Measurements from ENCODE around the gene LRRC7.
"Not testable (repeated sequence)": the region's sequence is repeated elsewhere in the genome, so short reads cannot be mapped to it uniquely, and the experiment has no call there.

Gene LRRC7

DNA sequence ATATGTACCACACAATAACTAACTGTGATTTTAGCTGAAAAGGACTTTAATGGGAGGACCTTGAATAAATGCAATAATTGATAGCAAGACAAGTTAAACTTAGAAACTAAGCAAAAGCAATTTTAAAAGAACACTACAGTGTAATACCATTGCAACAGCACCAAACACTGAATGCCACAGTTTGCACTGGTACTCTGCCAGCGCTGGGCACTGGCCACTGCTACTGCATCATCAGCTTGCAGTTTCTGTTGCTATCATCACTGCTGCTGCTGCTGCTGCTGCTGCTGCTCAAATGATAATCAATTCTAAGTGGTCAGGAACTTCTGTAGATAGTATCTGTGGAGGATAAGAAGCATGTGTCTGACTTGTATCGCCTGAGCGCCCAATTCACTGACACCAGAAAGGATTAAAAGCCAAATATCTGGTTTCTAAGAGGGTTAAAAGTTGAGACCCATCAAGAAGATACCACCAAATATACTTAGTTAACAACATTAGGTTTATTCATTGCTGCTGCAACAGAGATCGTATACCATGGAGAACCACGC, 330.8 kb downstream of the LRRC7 start:
- no peak overlapping the region for H3K27ac ChIP-seq (ENCODE audit: insufficient read depth, low read depth, low read length, poor library complexity, severe bottlenecking)
- H3K36me3 ChIP-seq (ENCODE audit: control insufficient read depth, insufficient read depth, low read length), result no peaks in the 10 kb centered on the region
- WGBS, 2 experiments, result 90 to 92% methylated on average over 5 of the region's 5 CpGs
- no peaks in the 10 kb centered on the region for H3K9me3 ChIP-seq (ENCODE audit: control insufficient read depth, low read length)
- no peaks in the 10 kb centered on the region for H3K27me3 ChIP-seq (ENCODE audit: control insufficient read depth, insufficient read depth, low read length, poor library complexity, severe bottlenecking)
- no peak overlapping the region for H3K4me3 ChIP-seq (ENCODE audit: insufficient read depth, low read depth, low read length)
- no peaks in the 10 kb centered on the region for H3K4me1 ChIP-seq (ENCODE audit: control insufficient read depth, insufficient read depth, low read length)

GRCh38 chr1:69911301-69911801, 343.6 kb downstream of the LRRC7 start:
- 95 to 96% methylated on average over 1 of the region's 1 CpG for WGBS, 2 experiments
- Histone ChIP-seq H3K4me1 (ENCODE audit: control insufficient read depth, insufficient read depth, low read length) (no peaks in the 10 kb centered on the region), H3K36me3 (ENCODE audit: control insufficient read depth, insufficient read depth, low read length) (no peaks in the 10 kb centered on the region), H3K4me3 (ENCODE audit: insufficient read depth, low read depth, low read length) (no peak overlapping the region), H3K9me3 (ENCODE audit: control insufficient read depth, low read length) (no peaks in the 10 kb centered on the region), H3K27ac (ENCODE audit: insufficient read depth, low read depth, low read length, poor library complexity, severe bottlenecking) (no peak overlapping the region), H3K27me3 (ENCODE audit: control insufficient read depth, insufficient read depth, low read length, poor library complexity, severe bottlenecking) (no peaks in the 10 kb centered on the region)

- WGBS, 2 experiments, result 85% methylated on average over 1 of the region's 1 CpG; no CpG with 5 or more reads in 1 of the 2 experiments
- no peak overlapping the region for H3K4me3 ChIP-seq (ENCODE audit: insufficient read depth, low read depth, low read length)
- H3K9me3 ChIP-seq (ENCODE audit: control insufficient read depth, low read length), result no peaks in the 10 kb centered on the region
- no peaks in the 10 kb centered on the region for H3K4me1 ChIP-seq (ENCODE audit: control insufficient read depth, insufficient read depth, low read length)
- no peaks in the 10 kb centered on the region for H3K27me3 ChIP-seq (ENCODE audit: control insufficient read depth, insufficient read depth, low read length, poor library complexity, severe bottlenecking)
- H3K36me3 ChIP-seq (ENCODE audit: control insufficient read depth, insufficient read depth, low read length), result no peaks in the 10 kb centered on the region
- no peak overlapping the region for H3K27ac ChIP-seq (ENCODE audit: insufficient read depth, low read depth, low read length, poor library complexity, severe bottlenecking)
These were observed 346.3 kb downstream of the LRRC7 start for GRCh38 chr1:69913977-69914376.

DNA sequence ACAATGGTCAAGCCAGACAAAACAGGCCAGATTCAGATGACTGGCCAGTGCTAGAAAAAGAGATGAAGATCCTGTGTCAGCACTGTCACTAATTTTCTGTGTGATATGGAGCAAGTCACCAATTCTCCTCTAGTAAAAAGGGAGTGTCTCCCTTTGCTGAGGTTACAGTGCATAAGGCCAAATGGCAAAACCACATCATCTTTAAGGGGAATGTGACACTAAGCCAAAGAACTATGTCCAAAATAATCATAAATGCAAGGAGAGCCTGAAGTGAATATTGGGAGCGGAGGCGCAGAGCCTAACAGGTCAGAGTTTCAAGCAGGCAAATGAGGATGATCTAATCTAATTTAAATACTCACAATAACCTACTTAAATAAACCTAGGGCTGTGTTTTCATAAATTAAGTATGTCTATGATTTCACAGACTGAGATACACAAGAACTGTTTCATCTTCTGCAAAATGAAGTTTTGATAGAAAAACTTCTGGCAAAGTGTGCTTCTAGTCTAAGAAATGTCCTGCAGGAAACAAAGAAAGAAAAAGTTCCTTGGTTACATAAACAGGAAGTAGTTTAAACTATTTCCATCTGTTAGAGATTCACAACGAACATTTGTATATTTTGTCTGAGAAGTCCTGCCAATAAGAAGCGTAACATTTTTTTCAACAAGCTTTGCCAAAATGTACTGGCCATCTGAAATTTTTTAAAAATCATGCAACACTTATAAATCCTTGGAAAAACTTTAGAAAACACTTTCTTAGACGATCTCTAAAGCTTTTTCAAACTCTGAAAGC, 347.4 kb downstream of the LRRC7 start:
- Histone ChIP-seq H3K27me3 (ENCODE audit: control insufficient read depth, insufficient read depth, low read length, poor library complexity, severe bottlenecking) (no peaks in the 10 kb centered on the region), H3K27ac (ENCODE audit: insufficient read depth, low read depth, low read length, poor library complexity, severe bottlenecking) (no peak overlapping the region), H3K4me3 (ENCODE audit: insufficient read depth, low read depth, low read length) (no peak overlapping the region), H3K9me3 (ENCODE audit: control insufficient read depth, low read length) (no peaks in the 10 kb centered on the region), H3K36me3 (ENCODE audit: control insufficient read depth, insufficient read depth, low read length) (no peaks in the 10 kb centered on the region), H3K4me1 (ENCODE audit: control insufficient read depth, insufficient read depth, low read length) (no peaks in the 10 kb centered on the region)
- WGBS, 2 experiments, result 83 to 90% methylated on average over 5 of the region's 5 CpGs

GRCh38 chr1:69919129-69919921, 351.6 kb downstream of the LRRC7 start:
- H3K36me3 ChIP-seq (ENCODE audit: control insufficient read depth, insufficient read depth, low read length), result no peaks in the 10 kb centered on the region
- WGBS, 2 experiments, result 96 to 97% methylated on average over 36 of the region's 36 CpGs
- no peaks in the 10 kb centered on the region for H3K27me3 ChIP-seq (ENCODE audit: control insufficient read depth, insufficient read depth, low read length, poor library complexity, severe bottlenecking)
- H3K9me3 ChIP-seq (ENCODE audit: control insufficient read depth, low read length), result no peaks in the 10 kb centered on the region
- H3K4me3 ChIP-seq (ENCODE audit: insufficient read depth, low read depth, low read length), result no peak overlapping the region
- no peaks in the 10 kb centered on the region for H3K4me1 ChIP-seq (ENCODE audit: control insufficient read depth, insufficient read depth, low read length)
- no peak overlapping the region for H3K27ac ChIP-seq (ENCODE audit: insufficient read depth, low read depth, low read length, poor library complexity, severe bottlenecking)

DNA sequence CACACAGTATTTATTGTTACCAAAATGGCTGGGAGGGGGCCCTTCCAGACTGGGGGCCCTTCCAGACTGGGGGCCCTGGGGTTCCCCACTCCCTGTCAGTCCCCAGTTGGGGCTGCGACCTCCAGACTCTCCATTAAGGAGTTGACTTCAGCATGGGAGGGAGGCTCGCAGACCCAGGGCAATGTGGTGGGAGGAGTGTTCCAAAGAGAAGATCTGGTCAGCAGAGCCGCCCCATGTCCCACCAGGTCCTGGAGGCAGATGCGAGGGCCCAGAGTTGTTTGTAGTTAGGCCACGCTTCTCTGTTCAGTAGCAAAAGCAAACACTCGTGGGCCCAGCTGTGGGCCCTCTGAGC, 352.2 kb downstream of the LRRC7 start:
- WGBS, 2 experiments, result 93 to 94% methylated on average over 6 of the region's 6 CpGs
- Histone ChIP-seq H3K4me3 (ENCODE audit: insufficient read depth, low read depth, low read length) (no peak overlapping the region), H3K4me1 (ENCODE audit: control insufficient read depth, insufficient read depth, low read length) (no peaks in the 10 kb centered on the region)

DNA sequence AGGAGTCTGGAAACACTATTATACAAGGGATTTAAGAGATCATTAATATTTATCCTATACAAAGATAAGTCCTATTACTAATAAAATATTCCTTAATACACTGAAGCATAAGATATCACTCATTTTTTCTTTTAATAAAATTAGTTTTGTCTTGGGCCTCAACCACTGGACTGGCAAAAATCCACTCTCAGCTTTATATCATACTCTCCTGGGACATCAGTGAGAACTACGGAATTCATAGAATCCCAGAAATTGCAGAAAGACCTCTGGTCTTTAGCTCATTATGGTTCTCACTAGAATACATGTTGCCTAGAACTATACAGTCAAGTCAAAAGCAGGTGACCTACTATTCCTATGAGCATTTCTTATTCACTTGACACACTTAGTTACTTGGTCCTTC, 352.7 kb downstream of the LRRC7 start:
- H3K4me3 ChIP-seq (ENCODE audit: insufficient read depth, low read depth, low read length), result no peak overlapping the region
- H3K36me3 ChIP-seq (ENCODE audit: control insufficient read depth, insufficient read depth, low read length), result no peaks in the 10 kb centered on the region
- H3K4me1 ChIP-seq (ENCODE audit: control insufficient read depth, insufficient read depth, low read length), result no peaks in the 10 kb centered on the region
- no peaks in the 10 kb centered on the region for H3K9me3 ChIP-seq (ENCODE audit: control insufficient read depth, low read length)
- WGBS, 2 experiments, result 90 to 96% methylated on average over 1 of the region's 1 CpG
- no peaks in the 10 kb centered on the region for H3K27me3 ChIP-seq (ENCODE audit: control insufficient read depth, insufficient read depth, low read length, poor library complexity, severe bottlenecking)
- no peak overlapping the region for H3K27ac ChIP-seq (ENCODE audit: insufficient read depth, low read depth, low read length, poor library complexity, severe bottlenecking)

More for the DNA sequence above, 352.2 kb downstream of the LRRC7 start:
- no peaks in the 10 kb centered on the region for H3K27me3 ChIP-seq (ENCODE audit: control insufficient read depth, insufficient read depth, low read length, poor library complexity, severe bottlenecking)
- no peak overlapping the region for H3K27ac ChIP-seq (ENCODE audit: insufficient read depth, low read depth, low read length, poor library complexity, severe bottlenecking)
- H3K9me3 ChIP-seq (ENCODE audit: control insufficient read depth, low read length), result no peaks in the 10 kb centered on the region
- H3K36me3 ChIP-seq (ENCODE audit: control insufficient read depth, insufficient read depth, low read length), result no peaks in the 10 kb centered on the region

DNA sequence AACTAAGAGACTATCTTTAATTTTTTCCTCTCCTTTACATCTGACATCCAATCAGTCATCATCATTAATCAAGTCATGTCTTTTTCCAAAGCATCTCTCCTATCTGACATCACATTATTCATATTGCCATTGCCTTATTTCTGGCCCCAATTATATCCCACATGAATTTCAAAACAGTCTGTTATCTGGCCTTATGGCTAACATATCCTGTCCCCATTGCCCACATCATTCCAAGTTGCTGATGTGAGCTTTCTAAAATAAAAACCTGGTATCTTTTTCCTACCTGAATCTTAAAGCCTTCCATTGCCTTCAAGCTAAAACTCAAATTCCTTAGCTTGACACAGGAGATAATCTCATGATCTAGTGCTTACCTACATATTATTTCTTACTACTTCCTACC, 353.8 kb downstream of the LRRC7 start:
- Histone ChIP-seq H3K27me3 (ENCODE audit: control insufficient read depth, insufficient read depth, low read length, poor library complexity, severe bottlenecking) (no peaks in the 10 kb centered on the region), H3K9me3 (ENCODE audit: control insufficient read depth, low read length) (no peaks in the 10 kb centered on the region), H3K36me3 (ENCODE audit: control insufficient read depth, insufficient read depth, low read length) (no peaks in the 10 kb centered on the region), H3K4me1 (ENCODE audit: control insufficient read depth, insufficient read depth, low read length) (no peaks in the 10 kb centered on the region), H3K4me3 (ENCODE audit: insufficient read depth, low read depth, low read length) (no peak overlapping the region), H3K27ac (ENCODE audit: insufficient read depth, low read depth, low read length, poor library complexity, severe bottlenecking) (no peak overlapping the region)

DNA sequence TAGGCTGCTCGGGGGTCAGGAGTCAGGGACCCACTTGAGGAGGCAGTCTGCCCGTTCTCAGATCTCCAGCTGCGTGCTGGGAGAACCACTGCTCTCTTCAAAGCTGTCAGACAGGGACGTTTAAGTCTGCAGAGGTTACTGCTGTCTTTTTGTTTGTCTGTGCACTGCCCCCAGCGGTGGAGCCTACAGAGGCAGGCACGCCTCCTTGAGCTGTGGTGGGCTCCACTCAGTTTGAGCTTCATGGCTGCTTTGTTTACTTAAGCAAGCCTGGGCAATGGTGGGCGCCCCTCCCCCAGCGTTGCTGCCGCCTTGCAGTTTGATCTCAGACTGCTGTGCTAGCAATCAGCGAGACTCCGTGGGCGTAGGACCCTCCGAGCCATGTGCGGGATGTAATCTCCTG, 360.5 kb downstream of the LRRC7 start:
- H3K9me3 ChIP-seq (ENCODE audit: control insufficient read depth, low read length); H3K36me3 ChIP-seq (ENCODE audit: control insufficient read depth, insufficient read depth, low read length); H3K4me3 ChIP-seq (ENCODE audit: insufficient read depth, low read depth, low read length); H3K4me1 ChIP-seq (ENCODE audit: control insufficient read depth, insufficient read depth, low read length); H3K27me3 ChIP-seq (ENCODE audit: control insufficient read depth, insufficient read depth, low read length, poor library complexity, severe bottlenecking); H3K27ac ChIP-seq (ENCODE audit: insufficient read depth, low read depth, low read length, poor library complexity, severe bottlenecking): not testable (repeated sequence)
- 94 to 95% methylated on average over 14 of the region's 14 CpGs for WGBS, 2 experiments

DNA sequence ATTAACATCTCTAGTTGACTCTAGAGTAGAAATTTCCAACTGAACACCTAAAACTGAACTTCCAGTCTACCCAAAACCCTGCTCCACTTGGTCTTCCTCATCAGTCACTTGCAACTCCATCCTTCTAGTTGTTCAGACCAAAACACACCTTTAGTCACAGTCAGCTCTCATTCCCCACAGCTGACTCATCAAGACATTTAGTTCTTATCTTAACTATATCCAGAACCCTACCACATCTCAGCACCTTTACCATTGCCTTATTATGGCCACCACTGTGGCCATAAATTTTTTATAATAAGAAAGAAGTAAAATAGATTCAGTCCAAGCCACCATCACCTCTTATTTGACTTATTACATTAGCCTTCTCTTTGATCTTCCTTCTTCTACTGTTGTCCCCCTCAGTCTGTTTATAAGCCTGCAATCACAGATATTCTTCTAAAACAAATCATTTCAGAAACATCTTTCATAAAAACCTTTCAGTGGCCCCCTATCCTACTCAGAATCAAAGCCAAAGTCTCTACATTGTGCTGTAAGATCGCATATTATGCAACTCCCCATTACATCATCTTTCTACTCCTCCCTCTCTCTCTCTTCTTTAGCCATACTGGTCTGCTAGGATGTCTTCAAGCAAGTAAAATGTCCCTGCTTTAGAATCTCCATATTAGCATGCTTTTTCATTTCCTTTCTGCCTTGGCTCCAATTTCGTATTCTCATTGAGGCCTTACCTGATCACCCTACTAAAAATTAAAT, 361.8 kb downstream of the LRRC7 start:
- WGBS, 2 experiments, result 93 to 98% methylated on average over 2 of the region's 2 CpGs
- no peaks in the 10 kb centered on the region for H3K4me1 ChIP-seq (ENCODE audit: control insufficient read depth, insufficient read depth, low read length)
- H3K4me3 ChIP-seq (ENCODE audit: insufficient read depth, low read depth, low read length), result no peak overlapping the region

More for the DNA sequence above, 361.8 kb downstream of the LRRC7 start:
- Histone ChIP-seq H3K36me3 (ENCODE audit: control insufficient read depth, insufficient read depth, low read length) (no peaks in the 10 kb centered on the region), H3K27ac (ENCODE audit: insufficient read depth, low read depth, low read length, poor library complexity, severe bottlenecking) (no peak overlapping the region), H3K27me3 (ENCODE audit: control insufficient read depth, insufficient read depth, low read length, poor library complexity, severe bottlenecking) (no peaks in the 10 kb centered on the region), H3K9me3 (ENCODE audit: control insufficient read depth, low read length) (no peaks in the 10 kb centered on the region)
